Fibroblast of lung (primary cell): ENCODE results near the gene VEGFC. TPM values are rescaled to one million over a fixed set of nuclear protein-coding genes. Genes with fewer than 3 reads are reported as not detected.

ENCODE experiments used
- DNase-seq, 2 donors: peaks; one replicate each; pipeline versions ENCODE4 v3.0.0 to v3.0.0-alpha.2; 2010; ENCODE audit warnings: low read depth in 2 of 2
- H2AFZ ChIP-seq: 2 replicates; pipeline ENCODE4 v1.5.1; 2012; ENCODE audit warnings: low read length, control low read depth, inconsistent platforms
- H3K27ac ChIP-seq: 2 replicates; pipeline ENCODE4 v1.5.1; 2011; ENCODE audit warnings: low read length, control low read depth; ENCODE audit not compliant: insufficient read depth
- H3K27me3 ChIP-seq: 2 replicates; pipeline ENCODE4 v1.5.1; 2011; ENCODE audit warnings: mild to moderate bottlenecking, low read length; ENCODE audit not compliant: control insufficient read depth, insufficient read depth
- H3K36me3 ChIP-seq: 2 replicates; pipeline ENCODE4 v1.5.1; 2011; ENCODE audit warnings: low read length; ENCODE audit not compliant: control insufficient read depth, insufficient read depth
- H3K4me1 ChIP-seq: 2 replicates; pipeline ENCODE4 v1.5.1; 2011; ENCODE audit warnings: low read length; ENCODE audit not compliant: control insufficient read depth, insufficient read depth; ENCODE audit errors: extremely low read depth
- H3K4me2 ChIP-seq: 2 replicates; pipeline ENCODE4 v1.5.1; 2011; ENCODE audit warnings: low read length, control low read depth; ENCODE audit not compliant: insufficient read depth; ENCODE audit errors: extremely low read depth
- H3K4me3 ChIP-seq, 4 experiments: fragments of 200-600 bp in 1 of 4; sonication (generic) in 1 of 4; replicated peaks in 1 of 4; 2 replicates each; pipeline ENCODE4 v1.5.1; 2011 to 2016; ENCODE audit warnings: low read length in 4 of 4, low read depth in 3 of 4, mild to moderate bottlenecking in 3 of 4, control low read depth in 2 of 4, inconsistent platforms in 1 of 4, mixed read lengths in 1 of 4; ENCODE audit not compliant: insufficient read depth in 1 of 4; ENCODE audit errors: control extremely low read depth in 1 of 4
- H3K79me2 ChIP-seq: 2 replicates; pipeline ENCODE4 v1.5.1; 2012; ENCODE audit warnings: mild to moderate bottlenecking, low read length, inconsistent platforms; ENCODE audit not compliant: control insufficient read depth, insufficient read depth
- H3K9ac ChIP-seq: 2 replicates; pipeline ENCODE4 v1.5.1; 2011; ENCODE audit warnings: mild to moderate bottlenecking, low read length, control low read depth; ENCODE audit not compliant: insufficient read depth
- H3K9me3 ChIP-seq: 2 replicates; pipeline ENCODE4 v1.5.1; 2012; ENCODE audit warnings: low read depth, low read length; ENCODE audit not compliant: control insufficient read depth, insufficient read depth
- H4K20me1 ChIP-seq: 2 replicates; pipeline ENCODE4 v1.5.1; 2011; ENCODE audit warnings: low read length; ENCODE audit not compliant: control insufficient read depth, insufficient read depth; ENCODE audit errors: extremely low read depth
- CTCF ChIP-seq, 2 donors: IDR thresholded peaks in 1 of 2; conservative IDR thresholded peaks in 1 of 2; 1 replicate in 1 of 2; 2 replicates in 1 of 2; pipeline ENCODE4 v1.5.1; 2011 to 2012; ENCODE audit warnings: low read length in 2 of 2, control low read depth in 1 of 2, inconsistent platforms in 1 of 2, low read depth in 1 of 2, mild to moderate bottlenecking in 1 of 2
- EZH2 ChIP-seq: IDR thresholded peaks from 2 replicates; pipeline ENCODE4 v1.5.1; 2012; ENCODE audit warnings: low read length, control low read depth, mild to moderate bottlenecking; ENCODE audit errors: missing control alignments
- polyA plus RNA-seq, 2 donors: library from polyadenylated mRNA; depleted of rRNA in 1 of 2; stranded (reverse) in 1 of 2; unstranded in 1 of 2; fragments of >200 nt; gene quantifications; 2 replicates each; pipeline ENCODE4 v1.2.1, GENCODE V29; 2011 to 2012; ENCODE audit warnings: missing spikeins in 1 of 2
- total RNA-seq: library from RNA; depleted of rRNA; stranded (reverse); fragments of >200 nt; gene quantifications from 2 replicates; pipeline ENCODE4 v1.2.1, GENCODE V29; 2014

Gene VEGFC
- total and polyA plus RNA-seq, 2 donors (not counting 1 experiment from before 2014, with no cell fraction given), result 67.2 to 74.2 TPM

DNA sequence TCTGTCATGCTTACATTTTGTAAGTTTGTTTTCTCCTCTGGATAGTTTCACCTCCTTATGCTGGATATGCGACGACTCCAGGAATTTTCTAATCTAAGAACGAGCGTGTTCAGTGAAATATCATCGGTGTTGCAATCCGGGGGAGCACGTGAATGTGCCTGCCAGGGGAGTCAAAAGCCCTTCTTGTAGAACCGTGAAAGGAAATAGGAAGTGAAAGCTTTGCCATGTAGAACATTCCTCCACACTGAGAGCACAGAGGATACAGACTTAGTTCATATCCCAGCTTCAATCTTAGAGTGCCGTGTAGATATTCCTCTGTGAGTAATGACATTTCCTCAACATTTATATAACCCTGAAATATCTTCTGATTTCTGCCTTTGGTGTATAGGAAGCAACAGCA is 121.2 kb downstream of the VEGFC start:
- no peak overlapping the region for H2AFZ ChIP-seq
- H3K27me3 ChIP-seq, result no peaks in the 10 kb centered on the region
- DNase-seq, result peak in 1 of 2 donors; percentile 78
- no peak overlapping the region for H3K4me3 ChIP-seq
- no peak overlapping the region for H3K9ac ChIP-seq
- H3K4me1 ChIP-seq, result no peaks in the 10 kb centered on the region
- no peaks in the 10 kb centered on the region for H3K79me2 ChIP-seq
- no peak overlapping the region for H3K4me2 ChIP-seq
- TF ChIP-seq EZH2 (no peak), CTCF (conservative IDR thresholded peaks at IDR 0.05 in 1 of 2, IDR thresholded peaks at IDR 0.05 in 1 of 2; ENCODE audit: low read depth in 1 of 2, low read length in 2 of 2) (no peak)
- H3K9me3 ChIP-seq, result no peaks in the 10 kb centered on the region
- no peak overlapping the region for H3K27ac ChIP-seq
- peaks cover 2% of the 10 kb centered on the region for H3K36me3 ChIP-seq
- H4K20me1 ChIP-seq, result no peaks in the 10 kb centered on the region

DNA sequence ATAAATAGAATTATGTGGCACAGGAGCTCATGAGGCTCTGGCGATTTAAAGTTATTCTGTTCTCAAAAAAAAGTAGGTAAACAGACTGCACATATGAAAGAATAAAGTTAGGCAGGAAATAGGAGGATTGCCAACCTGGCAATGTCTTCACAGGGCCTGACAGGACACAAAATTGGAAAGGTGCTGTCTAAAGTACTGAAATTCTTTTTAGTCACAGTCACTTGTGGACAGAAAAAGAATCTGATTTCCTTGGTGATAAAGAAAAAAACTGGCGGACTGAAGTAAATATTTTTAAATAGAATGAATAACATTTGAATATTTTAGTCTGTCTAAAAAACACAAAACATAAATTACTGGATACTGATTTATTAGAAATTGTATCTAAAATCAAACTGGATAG is 124.4 kb downstream of the VEGFC start:
- H3K4me2 ChIP-seq, result no peak overlapping the region
- H2AFZ ChIP-seq, result no peak overlapping the region
- H3K4me1 ChIP-seq, result no peaks in the 10 kb centered on the region
- no peak overlapping the region for H3K9ac ChIP-seq
- peak in 1 of 2 donors; percentile 23 for DNase-seq
- H3K27me3 ChIP-seq, result no peaks in the 10 kb centered on the region
- TF ChIP-seq EZH2 (no peak), CTCF (conservative IDR thresholded peaks at IDR 0.05 in 1 of 2, IDR thresholded peaks at IDR 0.05 in 1 of 2; ENCODE audit: low read depth in 1 of 2, low read length in 2 of 2) (no peak)
- H4K20me1 ChIP-seq, result no peaks in the 10 kb centered on the region
- peaks cover 2% of the 10 kb centered on the region for H3K36me3 ChIP-seq
- H3K79me2 ChIP-seq, result no peaks in the 10 kb centered on the region
- H3K27ac ChIP-seq, result no peak overlapping the region
- no peak overlapping the region for H3K4me3 ChIP-seq
- H3K9me3 ChIP-seq, result no peaks in the 10 kb centered on the region

GRCh38 chr4:176664964-176665363 is 127.8 kb downstream of the VEGFC start:
- no peak for DNase-seq
- peaks cover 2% of the 10 kb centered on the region for H3K36me3 ChIP-seq
- no peaks in the 10 kb centered on the region for H3K27me3 ChIP-seq
- no peaks in the 10 kb centered on the region for H3K9me3 ChIP-seq
- H4K20me1 ChIP-seq, result no peaks in the 10 kb centered on the region
- H3K4me1 ChIP-seq, result no peaks in the 10 kb centered on the region
- H3K4me3 ChIP-seq, result no peak overlapping the region
- H2AFZ ChIP-seq, result no peak overlapping the region
- TF ChIP-seq EZH2, result no peak
- no peak for TF ChIP-seq CTCF (conservative IDR thresholded peaks at IDR 0.05 in 1 of 2, IDR thresholded peaks at IDR 0.05 in 1 of 2; ENCODE audit: low read depth in 1 of 2, low read length in 2 of 2)
- no peak overlapping the region for H3K9ac ChIP-seq
- H3K27ac ChIP-seq, result no peak overlapping the region
- H3K79me2 ChIP-seq, result no peaks in the 10 kb centered on the region
- no peak overlapping the region for H3K4me2 ChIP-seq
